ENCODE data around the gene COPZ1.

The COPZ1 gene

DNA sequence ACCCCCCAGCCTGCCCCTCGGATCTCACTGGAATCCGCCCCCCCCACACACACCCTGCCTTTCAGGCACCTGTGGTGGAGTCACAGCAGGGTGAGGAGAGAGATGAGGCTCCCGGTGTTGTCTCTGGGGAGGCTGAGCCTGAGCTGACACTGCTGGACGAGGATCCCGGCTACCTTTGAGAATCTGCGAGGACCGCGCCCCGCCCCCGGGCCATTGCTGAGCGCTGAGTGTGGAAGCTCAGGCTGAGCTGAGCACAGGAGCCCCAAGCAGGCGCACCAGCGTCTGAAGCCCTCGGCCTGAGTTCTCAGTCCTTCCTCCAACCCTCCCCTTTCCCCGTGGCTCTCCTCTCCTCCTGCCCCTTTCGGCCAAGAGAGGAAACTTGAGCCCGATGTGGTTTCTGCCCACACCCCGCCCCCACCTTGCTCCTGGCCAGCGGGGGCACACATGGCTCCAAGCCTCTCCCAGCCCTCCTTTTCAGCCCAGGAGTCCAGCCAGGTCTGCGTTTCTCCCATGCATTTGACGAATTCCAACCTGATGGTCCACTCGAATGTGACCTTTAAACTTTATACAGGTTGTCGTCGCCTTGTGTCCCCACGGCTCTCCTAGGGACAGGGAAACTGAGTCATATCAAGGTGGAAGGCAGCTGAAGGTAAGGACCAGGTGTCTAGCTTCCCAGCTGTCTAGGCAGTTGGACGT lies 24.1 kb upstream of the COPZ1 start, which contains the start of gene NFE2:
Gene NFE2, minus strand, starts transcription at position 284 of the 696 bp plus-strand sequence. CDS start 5,767 bp downstream, outside the sequence.
- peak; percentile 98 for ATAC-seq
- TF ChIP-seq ZC3H10 (CRISPR knock-in tag; IDR thresholded peaks at IDR 0.05) (no peak), PATZ1 (CRISPR knock-in tag; IDR thresholded peaks at IDR 0.05; ENCODE audit: borderline replicate concordance) (no peak), TCF4 (CRISPR knock-in tag; IDR thresholded peaks at IDR 0.05; ENCODE audit: borderline replicate concordance) (no peak), ZNF70 (CRISPR knock-in tag; IDR thresholded peaks at IDR 0.05) (no peak), ZNF8 (CRISPR knock-in tag; IDR thresholded peaks at IDR 0.05) (no peak), CSDC2 (CRISPR knock-in tag; IDR thresholded peaks at IDR 0.05) (no peak), PPARA (CRISPR knock-in tag; IDR thresholded peaks at IDR 0.05; ENCODE audit: borderline replicate concordance) (no peak), ARNTL (CRISPR knock-in tag; IDR thresholded peaks at IDR 0.05; ENCODE audit: borderline replicate concordance, low read depth) (no peak), ESRRG (CRISPR knock-in tag; IDR thresholded peaks at IDR 0.05) (no peak), ZNF565 (CRISPR knock-in tag; conservative IDR thresholded peaks at IDR 0.05; ENCODE audit: low read depth) (no peak), BACH2 (CRISPR knock-in tag; IDR thresholded peaks at IDR 0.05; ENCODE audit: borderline replicate concordance) (no peak)
- TF ChIP-seq, protein P1, sequence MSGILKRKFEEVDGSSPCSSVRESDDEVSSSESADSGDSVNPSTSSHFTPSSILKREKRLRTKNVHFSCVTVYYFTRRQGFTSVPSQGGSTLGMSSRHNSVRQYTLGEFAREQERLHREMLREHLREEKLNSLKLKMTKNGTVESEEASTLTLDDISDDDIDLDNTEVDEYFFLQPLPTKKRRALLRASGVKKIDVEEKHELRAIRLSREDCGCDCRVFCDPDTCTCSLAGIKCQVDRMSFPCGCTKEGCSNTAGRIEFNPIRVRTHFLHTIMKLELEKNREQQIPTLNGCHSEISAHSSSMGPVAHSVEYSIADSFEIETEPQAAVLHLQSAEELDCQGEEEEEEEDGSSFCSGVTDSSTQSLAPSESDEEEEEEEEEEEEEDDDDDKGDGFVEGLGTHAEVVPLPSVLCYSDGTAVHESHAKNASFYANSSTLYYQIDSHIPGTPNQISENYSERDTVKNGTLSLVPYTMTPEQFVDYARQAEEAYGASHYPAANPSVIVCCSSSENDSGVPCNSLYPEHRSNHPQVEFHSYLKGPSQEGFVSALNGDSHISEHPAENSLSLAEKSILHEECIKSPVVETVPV (CRISPR knock-in tag; IDR thresholded peaks at IDR 0.05) = no peak

GRCh38 chr12:54301428-54302048 lies 23.4 kb upstream of the COPZ1 start:
- no peak for ATAC-seq
- TF ChIP-seq, protein P1 (CRISPR knock-in tag; IDR thresholded peaks at IDR 0.05) = no peak
- TF ChIP-seq ZC3H10 (CRISPR knock-in tag; IDR thresholded peaks at IDR 0.05) = no peak
- no peak for TF ChIP-seq POU6F1 (CRISPR knock-in tag; IDR thresholded peaks at IDR 0.05; ENCODE audit: borderline replicate concordance, low read depth)
- no peak for TF ChIP-seq CREB5 (CRISPR knock-in tag; IDR thresholded peaks at IDR 0.05; ENCODE audit: low read depth)
- no peak for TF ChIP-seq ZFP30 (CRISPR knock-in tag; IDR thresholded peaks at IDR 0.05)

DNA sequence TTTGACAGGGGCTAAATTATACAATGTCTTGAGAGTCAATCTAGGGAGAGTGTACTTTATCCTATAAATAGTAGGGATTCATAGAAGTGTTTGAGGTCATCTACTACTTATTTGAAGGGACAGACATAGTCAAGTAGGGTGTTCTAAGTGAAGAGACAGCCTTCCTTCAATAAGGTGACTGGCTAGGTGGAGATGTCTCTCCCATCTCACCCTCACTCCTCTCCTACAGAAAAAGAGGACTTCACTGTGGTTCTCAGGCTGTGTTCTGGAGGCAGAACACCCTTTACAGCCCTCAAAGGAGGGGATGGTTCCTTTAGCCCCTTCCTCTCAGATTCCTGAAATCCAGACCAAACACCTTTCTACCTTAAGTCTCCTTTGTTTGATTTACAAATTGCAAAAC lies 21.3 kb upstream of the COPZ1 start:
- no peak for ATAC-seq
- TF ChIP-seq TCF4 (CRISPR knock-in tag; IDR thresholded peaks at IDR 0.05; ENCODE audit: borderline replicate concordance) = no peak
- no peak for TF ChIP-seq SNAI2 (CRISPR knock-in tag; IDR thresholded peaks at IDR 0.05)
- TF ChIP-seq ZFP3 (CRISPR knock-in tag; IDR thresholded peaks at IDR 0.05) = no peak

- no peak for ATAC-seq
- TF ChIP-seq SNAI2 (CRISPR knock-in tag; IDR thresholded peaks at IDR 0.05) = no peak
These were observed 20.6 kb upstream of the COPZ1 start for GRCh38 chr12:54304187-54304810.

Data from SK-N-SH treated with all-trans-retinoic acid at 6 μM for 48 hours (cell line).